SJSA1 (cell line): ENCODE results near the gene SPART. TPM values are rescaled to one million over a fixed set of nuclear protein-coding genes. Genes with fewer than 3 reads are reported as not detected.
A peak's percentile ranks its signal among the peaks of the same experiment; 100 is the strongest.
"Not testable (repeated sequence)": the region's sequence is repeated elsewhere in the genome, so short reads cannot be mapped to it uniquely, and the experiment has no call there.

Source experiments
- DNase-seq, 2 experiments: peaks; one replicate each; pipeline ENCODE4 v3.0.0-alpha.2; 2015 to 2020; ENCODE audit warnings: low spot score in 2 of 2, low read depth in 1 of 2
- H3K27ac ChIP-seq: fragments of 250-450 bp; sonication (Bioruptor Pico); 2 replicates; pipeline ENCODE4 v1.5.1; 2020; ENCODE audit warnings: mild to moderate bottlenecking, moderate library complexity
- H3K27me3 ChIP-seq: fragments of 250-450 bp; sonication (Bioruptor Pico); replicated peaks from 2 replicates; pipeline ENCODE4 v1.5.1; 2020; ENCODE audit warnings: mild to moderate bottlenecking, moderate library complexity
- H3K36me3 ChIP-seq: fragments of 250-450 bp; sonication (Bioruptor Pico); 2 replicates; pipeline ENCODE4 v1.5.1; 2020; ENCODE audit warnings: mild to moderate bottlenecking
- H3K4me1 ChIP-seq: fragments of 250-450 bp; sonication (Bioruptor Pico); replicated peaks from 2 replicates; pipeline ENCODE4 v1.6.1; 2021; ENCODE audit warnings: mild to moderate bottlenecking
- H3K4me3 ChIP-seq: fragments of 250-450 bp; sonication (Bioruptor Pico); 2 replicates; pipeline ENCODE4 v1.5.1; 2020; ENCODE audit warnings: mild to moderate bottlenecking
- H3K9me3 ChIP-seq: fragments of 250-450 bp; sonication (Bioruptor Pico); replicated peaks from 2 replicates; pipeline ENCODE4 v1.5.1; 2020; ENCODE audit warnings: mild to moderate bottlenecking
- total RNA-seq: library from RNA; depleted of rRNA; stranded (reverse); fragments of >200 nt; shearing (Covaris generic); gene quantifications from 2 replicates; pipeline ENCODE4 v1.2.3, GENCODE V29; 2014

SPART gene
- total RNA-seq, 1 experiment from 2014 or later, result 94.7 TPM

- Histone ChIP-seq H3K27ac (peak overlapping the region; percentile 98), H3K4me3 (peak overlapping the region; percentile 89), H3K36me3 (peaks cover 7% of the 10 kb centered on the region), H3K27me3 (no peaks in the 10 kb centered on the region), H3K9me3 (no peaks in the 10 kb centered on the region), H3K4me1 (peaks cover 9% of the 10 kb centered on the region)
- DNase-seq, result no peak
These were observed 1.2 kb downstream of the SPART start for GRCh38 chr13:36344886-36345437.

DNA sequence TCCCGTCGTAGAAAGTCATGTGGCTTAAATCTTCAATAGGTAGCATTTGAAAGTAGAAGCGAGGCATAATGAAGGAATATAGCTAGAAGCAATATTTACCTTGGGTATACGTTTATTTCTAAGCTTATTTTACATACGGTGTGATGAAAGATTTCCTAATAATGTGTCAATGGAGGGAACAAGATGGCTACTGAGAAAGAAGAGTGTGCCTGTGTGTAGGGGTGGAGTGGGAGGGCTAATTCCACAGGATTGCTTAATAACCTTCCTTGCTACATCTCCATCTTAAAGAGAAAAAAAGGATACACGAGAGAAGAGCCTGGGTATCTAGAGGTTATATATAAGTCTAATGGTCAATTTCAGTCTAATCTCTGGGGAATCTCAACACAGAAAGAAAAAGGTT lies 2.0 kb downstream of the SPART start:
- Histone ChIP-seq H3K27me3 (no peaks in the 10 kb centered on the region), H3K27ac (peak overlapping the region; percentile 98), H3K36me3 (peaks cover 7% of the 10 kb centered on the region), H3K4me3 (peak overlapping the region; percentile 89), H3K9me3 (no peaks in the 10 kb centered on the region), H3K4me1 (peaks cover 9% of the 10 kb centered on the region)
- DNase-seq, result no peak

DNA sequence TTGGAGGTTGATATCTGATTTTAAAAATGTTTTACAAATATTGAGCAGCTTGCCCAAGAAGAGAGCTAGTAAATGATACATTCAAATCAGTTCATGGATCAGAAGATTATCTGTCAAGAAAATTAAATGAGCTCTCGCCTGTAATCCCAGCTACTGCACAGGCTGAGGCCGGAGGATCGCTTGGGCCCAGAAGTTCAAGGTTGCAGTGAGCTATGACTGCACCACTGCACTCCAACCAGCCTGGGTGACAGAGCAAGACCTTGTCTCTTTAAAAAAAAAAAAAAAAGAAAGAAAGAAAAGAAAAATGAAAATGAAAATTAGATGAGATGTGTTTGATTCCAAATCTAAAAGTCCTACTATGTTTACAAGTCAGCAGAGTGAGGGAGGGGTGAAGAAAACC lies 2.4 kb downstream of the SPART start:
- Histone ChIP-seq H3K36me3 (peaks cover 8% of the 10 kb centered on the region), H3K4me3 (no peak overlapping the region), H3K27ac (peak overlapping the region; percentile 98; the same call in 1 of the 2 replicates), H3K9me3 (no peaks in the 10 kb centered on the region), H3K4me1 (peaks cover 9% of the 10 kb centered on the region), H3K27me3 (no peaks in the 10 kb centered on the region)
- no peak for DNase-seq

DNA sequence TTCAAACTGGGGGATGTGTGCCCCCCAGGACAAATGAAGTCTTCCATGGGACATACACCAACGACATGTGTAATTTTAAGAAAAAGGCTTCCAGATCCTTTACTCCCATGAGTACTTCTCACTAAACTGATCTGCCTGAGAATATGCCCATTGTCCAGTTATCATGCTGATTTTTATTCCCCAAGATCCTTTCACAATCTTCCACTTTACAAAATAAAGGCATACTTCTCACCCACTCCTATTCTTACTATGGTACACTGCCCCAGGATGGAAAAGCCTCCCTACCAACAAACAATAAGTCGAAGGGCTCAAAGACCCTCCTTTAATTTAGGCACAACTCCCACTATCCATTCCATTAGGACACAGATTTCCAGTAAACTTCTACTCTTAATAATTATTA lies 3.5 kb downstream of the SPART start:
- no peak for DNase-seq
- Histone ChIP-seq H3K4me3 (no peak overlapping the region), H3K36me3 (peaks cover 16% of the 10 kb centered on the region), H3K9me3 (no peaks in the 10 kb centered on the region), H3K27ac (no peak overlapping the region), H3K4me1 (peaks cover 9% of the 10 kb centered on the region), H3K27me3 (no peaks in the 10 kb centered on the region)

DNA sequence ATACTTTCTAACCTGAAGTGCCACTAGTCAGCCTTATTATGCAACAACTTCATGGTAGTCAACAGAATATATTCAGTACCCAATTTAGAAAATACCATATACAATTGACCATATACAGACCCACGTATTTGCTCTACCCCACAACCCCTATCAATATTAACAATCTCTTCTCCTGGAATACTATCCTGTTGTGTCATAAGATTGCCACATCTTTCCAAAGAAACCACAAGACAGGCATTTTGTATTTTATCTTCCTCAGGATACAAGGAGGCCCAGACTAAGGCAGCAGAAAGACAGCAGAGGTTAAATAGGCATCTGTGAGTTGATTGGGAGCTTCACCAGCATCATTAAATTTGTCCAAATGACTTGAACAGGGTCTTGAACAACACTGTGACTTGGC lies 4.5 kb downstream of the SPART start:
- Histone ChIP-seq H3K4me3 (no peak overlapping the region), H3K27me3 (no peaks in the 10 kb centered on the region), H3K27ac (no peak overlapping the region), H3K36me3 (peaks cover 21% of the 10 kb centered on the region), H3K9me3 (no peaks in the 10 kb centered on the region), H3K4me1 (peaks cover 9% of the 10 kb centered on the region)
- DNase-seq, result no peak

- no peaks in the 10 kb centered on the region for H3K9me3 ChIP-seq
- H3K27me3 ChIP-seq, result no peaks in the 10 kb centered on the region
- peaks cover 9% of the 10 kb centered on the region for H3K4me1 ChIP-seq
- no peak for DNase-seq
- H3K4me3 ChIP-seq, result no peak overlapping the region
- no peak overlapping the region for H3K27ac ChIP-seq
- H3K36me3 ChIP-seq, result peaks cover 29% of the 10 kb centered on the region
These were observed 6.5 kb downstream of the SPART start for GRCh38 chr13:36339600-36340155.

- no peaks in the 10 kb centered on the region for H3K27me3 ChIP-seq
- no peak overlapping the region for H3K4me3 ChIP-seq
- H3K9me3 ChIP-seq, result no peaks in the 10 kb centered on the region
- H3K36me3 ChIP-seq, result peaks cover 45% of the 10 kb centered on the region
- no peak for DNase-seq
- H3K4me1 ChIP-seq, result peaks cover 10% of the 10 kb centered on the region; the same call in 1 of the 2 replicates
- H3K27ac ChIP-seq, result no peak overlapping the region
These were observed 8.1 kb downstream of the SPART start for GRCh38 chr13:36337938-36338641.

GRCh38 chr13:36332986-36333385 lies 13.2 kb downstream of the SPART start:
- Histone ChIP-seq H3K27me3 (no peaks in the 10 kb centered on the region), H3K27ac (peak overlapping the region; percentile 28; the same call in 1 of the 2 replicates), H3K4me1 (peaks cover 10% of the 10 kb centered on the region; the same call in 1 of the 2 replicates), H3K9me3 (no peaks in the 10 kb centered on the region), H3K4me3 (no peak overlapping the region), H3K36me3 (peaks cover 83% of the 10 kb centered on the region)
- no peak for DNase-seq

- Histone ChIP-seq H3K36me3 (peaks cover 88% of the 10 kb centered on the region), H3K27ac (peak overlapping the region; percentile 28; the same call in 1 of the 2 replicates)
- H3K9me3 ChIP-seq, H3K4me1 ChIP-seq, DNase-seq, H3K4me3 ChIP-seq, H3K27me3 ChIP-seq: not testable (repeated sequence)
These were observed 13.9 kb downstream of the SPART start for GRCh38 chr13:36332255-36332654.

GRCh38 chr13:36331280-36331679 lies 14.9 kb downstream of the SPART start:
- H3K27ac ChIP-seq, result no peak overlapping the region
- H3K4me1 ChIP-seq, result peaks cover 10% of the 10 kb centered on the region; the same call in 1 of the 2 replicates
- peaks cover 89% of the 10 kb centered on the region for H3K36me3 ChIP-seq
- H3K9me3 ChIP-seq, result no peaks in the 10 kb centered on the region
- no peak overlapping the region for H3K4me3 ChIP-seq
- no peak for DNase-seq
- H3K27me3 ChIP-seq, result no peaks in the 10 kb centered on the region

DNA sequence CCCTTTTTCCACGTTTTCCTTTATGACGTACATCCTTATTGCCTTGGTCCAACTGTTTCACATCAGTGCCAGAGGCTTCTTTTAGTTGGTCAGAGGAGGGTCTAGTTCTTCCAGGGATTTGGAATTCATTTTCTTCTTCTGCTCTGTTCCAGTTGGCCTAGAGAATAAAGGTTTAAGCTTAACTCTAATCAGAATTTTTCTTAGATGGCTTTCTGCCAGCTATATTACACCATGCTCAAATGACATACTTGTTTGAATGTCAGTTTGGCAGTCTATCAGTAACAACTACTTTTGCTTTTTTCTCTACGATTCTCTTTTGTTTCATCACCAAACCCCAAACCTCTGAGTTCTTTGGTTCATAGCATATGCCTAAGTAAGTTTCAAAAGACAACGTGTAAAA lies 16.8 kb downstream of the SPART start:
- H3K27ac ChIP-seq, result no peak overlapping the region
- peaks cover 25% of the 10 kb centered on the region for H3K4me1 ChIP-seq
- H3K9me3 ChIP-seq, result no peaks in the 10 kb centered on the region
- no peak for DNase-seq
- no peaks in the 10 kb centered on the region for H3K27me3 ChIP-seq
- no peak overlapping the region for H3K4me3 ChIP-seq
- H3K36me3 ChIP-seq, result peaks cover 94% of the 10 kb centered on the region

DNA sequence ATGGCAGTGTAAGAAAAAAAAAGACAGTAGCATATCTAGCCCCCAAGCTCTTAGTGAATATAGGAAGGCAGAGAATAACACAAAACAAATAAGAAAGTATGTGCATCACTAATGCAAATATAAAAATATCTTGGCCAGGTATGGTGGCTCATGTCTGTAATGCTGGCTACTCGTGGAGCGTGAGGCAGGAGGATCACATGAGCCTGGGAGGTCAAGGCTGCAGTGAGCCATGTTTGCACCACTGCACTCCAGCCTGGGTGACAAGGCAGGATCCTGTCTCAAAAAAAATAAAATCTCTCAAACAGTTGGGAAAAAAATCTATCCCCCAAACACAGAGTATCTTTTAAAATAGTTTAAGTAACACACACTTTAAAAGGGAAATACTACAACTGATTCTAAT lies 17.4 kb downstream of the SPART start:
- Histone ChIP-seq H3K4me3 (no peak overlapping the region), H3K27ac (no peak overlapping the region), H3K4me1 (peaks cover 26% of the 10 kb centered on the region), H3K9me3 (no peaks in the 10 kb centered on the region), H3K36me3 (peaks cover 91% of the 10 kb centered on the region), H3K27me3 (no peaks in the 10 kb centered on the region)
- DNase-seq, result no peak

- Histone ChIP-seq H3K4me3 (no peak overlapping the region), H3K36me3 (peaks cover 83% of the 10 kb centered on the region), H3K4me1 (peaks cover 33% of the 10 kb centered on the region), H3K27me3 (no peaks in the 10 kb centered on the region), H3K27ac (no peak overlapping the region), H3K9me3 (no peaks in the 10 kb centered on the region)
- DNase-seq, result no peak
These were observed 20.3 kb downstream of the SPART start for GRCh38 chr13:36325912-36326311.

DNA sequence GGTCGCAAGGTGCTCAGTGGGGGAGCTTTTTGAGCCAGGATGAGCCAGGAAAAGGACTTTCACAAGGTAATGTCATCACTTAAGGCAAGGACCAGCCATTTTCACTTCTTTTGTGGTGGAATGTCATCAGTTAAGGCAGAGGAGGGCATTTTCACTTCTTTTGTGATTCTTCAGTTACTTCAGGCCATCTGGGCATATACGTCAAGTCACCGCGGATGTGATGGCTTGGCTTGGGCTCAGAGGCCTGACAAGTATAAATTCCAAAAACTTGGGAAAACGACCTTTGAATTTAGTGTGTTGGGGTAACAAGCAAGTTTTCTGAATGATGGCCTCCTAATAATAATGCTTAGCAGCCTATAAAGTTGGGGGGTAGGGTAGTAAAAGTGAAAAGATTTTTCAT lies 21.3 kb downstream of the SPART start:
- H3K4me3 ChIP-seq, H3K27me3 ChIP-seq, DNase-seq, H3K9me3 ChIP-seq: not testable (repeated sequence)
- H3K27ac ChIP-seq, result peak overlapping the region; percentile 89
- peaks cover 74% of the 10 kb centered on the region for H3K36me3 ChIP-seq
- peaks cover 33% of the 10 kb centered on the region for H3K4me1 ChIP-seq
